ENCODE results near the gene CADPS2.

CADPS2 gene

DNA sequence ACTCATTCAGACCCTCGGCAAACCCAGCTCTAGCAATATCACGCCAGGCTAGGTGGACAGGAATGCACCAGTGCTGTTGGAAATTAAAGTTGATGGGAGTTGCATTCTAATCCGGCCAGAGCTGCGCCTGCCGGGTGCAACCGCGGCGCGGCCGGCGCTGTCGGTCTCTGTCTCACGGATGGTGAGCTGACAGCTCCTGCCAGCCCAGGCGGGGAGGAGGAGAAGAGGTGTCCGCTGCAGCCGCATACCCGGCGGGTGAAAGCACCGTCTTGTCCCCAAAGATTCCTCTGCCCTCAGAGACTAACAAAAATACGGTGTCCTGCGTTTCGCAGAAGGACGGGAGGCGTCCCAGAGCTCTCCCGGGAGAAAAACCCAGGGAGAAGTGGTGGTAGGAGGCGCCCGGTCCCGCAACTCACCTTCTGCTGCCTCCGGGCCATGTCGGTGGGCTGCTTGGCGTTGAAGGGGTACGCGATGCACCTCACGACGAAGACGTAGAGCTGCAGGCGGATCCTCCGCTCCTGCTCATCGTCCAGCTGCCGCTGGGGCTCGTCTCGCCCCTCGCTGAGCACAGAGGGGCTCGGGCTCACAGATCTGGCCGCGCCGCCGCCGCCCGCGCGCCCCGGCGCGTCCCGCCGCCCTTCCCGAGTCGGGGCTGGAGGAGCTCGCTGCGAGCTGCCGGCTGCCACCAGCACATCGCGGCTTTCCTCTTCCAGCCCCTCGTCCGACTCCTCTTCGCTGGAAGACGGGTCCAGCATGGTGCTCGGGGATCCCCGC, 490 bp downstream of the CADPS2 start:
- TF ChIP-seq, protein P1, sequence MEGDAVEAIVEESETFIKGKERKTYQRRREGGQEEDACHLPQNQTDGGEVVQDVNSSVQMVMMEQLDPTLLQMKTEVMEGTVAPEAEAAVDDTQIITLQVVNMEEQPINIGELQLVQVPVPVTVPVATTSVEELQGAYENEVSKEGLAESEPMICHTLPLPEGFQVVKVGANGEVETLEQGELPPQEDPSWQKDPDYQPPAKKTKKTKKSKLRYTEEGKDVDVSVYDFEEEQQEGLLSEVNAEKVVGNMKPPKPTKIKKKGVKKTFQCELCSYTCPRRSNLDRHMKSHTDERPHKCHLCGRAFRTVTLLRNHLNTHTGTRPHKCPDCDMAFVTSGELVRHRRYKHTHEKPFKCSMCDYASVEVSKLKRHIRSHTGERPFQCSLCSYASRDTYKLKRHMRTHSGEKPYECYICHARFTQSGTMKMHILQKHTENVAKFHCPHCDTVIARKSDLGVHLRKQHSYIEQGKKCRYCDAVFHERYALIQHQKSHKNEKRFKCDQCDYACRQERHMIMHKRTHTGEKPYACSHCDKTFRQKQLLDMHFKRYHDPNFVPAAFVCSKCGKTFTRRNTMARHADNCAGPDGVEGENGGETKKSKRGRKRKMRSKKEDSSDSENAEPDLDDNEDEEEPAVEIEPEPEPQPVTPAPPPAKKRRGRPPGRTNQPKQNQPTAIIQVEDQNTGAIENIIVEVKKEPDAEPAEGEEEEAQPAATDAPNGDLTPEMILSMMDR (IDR thresholded peaks at IDR 0.05; ENCODE audit: low read depth, low read length), result no peak
- in situ Hi-C loops (cut with HindIII; ENCODE audit: low sequenced_read_pairs), result no loop called here
- H3K4me3 ChIP-seq (ENCODE audit: low read depth, low read length), result peak overlapping the region; percentile 75
- peak; percentile 56 for DNase-seq (ENCODE audit: low read depth, low spot score)

DNA sequence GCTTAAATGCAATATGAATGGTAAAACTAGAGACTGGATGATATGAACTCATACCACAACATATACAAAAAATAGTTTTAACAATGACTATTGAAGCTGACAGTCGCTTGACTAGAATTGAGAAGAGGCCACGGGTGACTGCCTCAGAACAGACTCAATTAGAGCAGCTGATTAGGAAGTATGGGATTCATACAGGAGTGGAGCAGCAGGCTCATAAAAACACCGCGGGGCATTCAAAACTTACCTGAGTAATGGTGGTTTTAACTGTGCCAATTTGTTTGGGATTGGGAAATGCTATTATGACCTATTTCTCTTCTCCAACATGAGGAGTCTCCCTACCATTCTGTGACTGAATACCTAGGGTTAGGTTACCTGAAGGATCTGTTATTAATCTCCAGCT, 2.1 kb downstream of the CADPS2 start:
- DNase-seq (ENCODE audit: low read depth, low spot score), result no peak
- TF ChIP-seq, protein P1 (IDR thresholded peaks at IDR 0.05; ENCODE audit: low read depth, low read length), result no peak
- in situ Hi-C loops (cut with HindIII; ENCODE audit: low sequenced_read_pairs), result no loop called here
- H3K4me3 ChIP-seq (ENCODE audit: low read depth, low read length), result no peak overlapping the region

DNA sequence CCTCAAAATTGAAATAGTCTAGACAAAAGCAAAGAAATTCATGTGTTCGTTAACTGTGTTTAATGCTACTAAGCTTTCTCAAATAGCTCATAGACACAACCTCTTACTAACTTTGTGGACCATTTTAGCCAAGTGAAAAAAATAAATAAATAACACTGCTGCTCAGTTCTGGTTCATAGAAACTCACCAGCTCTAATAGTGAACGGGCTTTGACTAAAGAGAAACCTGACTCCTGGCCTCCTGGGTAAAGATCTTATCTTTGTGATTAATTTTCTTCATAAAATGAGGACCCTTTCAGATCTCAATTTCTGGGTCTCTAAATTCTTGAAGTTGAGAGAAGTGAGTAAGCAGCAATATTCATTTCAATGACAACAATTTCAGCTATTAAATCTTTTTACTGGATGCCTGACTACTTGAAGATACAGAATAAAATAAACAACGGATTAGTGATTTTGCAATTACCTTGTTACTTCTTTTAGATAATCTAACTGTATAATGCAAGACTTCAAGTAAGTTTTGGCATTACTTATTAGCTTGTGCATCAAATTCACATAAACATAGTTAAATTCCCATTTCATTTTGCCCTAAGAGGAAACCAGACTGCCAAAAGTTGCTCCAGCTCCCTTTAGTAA, 3.1 kb downstream of the CADPS2 start:
- TF ChIP-seq, protein P1 (IDR thresholded peaks at IDR 0.05; ENCODE audit: low read depth, low read length), result no peak
- DNase-seq (ENCODE audit: low read depth, low spot score), result no peak
- in situ Hi-C loops (cut with HindIII; ENCODE audit: low sequenced_read_pairs), result no loop called here
- H3K4me3 ChIP-seq (ENCODE audit: low read depth, low read length), result no peak overlapping the region

DNA sequence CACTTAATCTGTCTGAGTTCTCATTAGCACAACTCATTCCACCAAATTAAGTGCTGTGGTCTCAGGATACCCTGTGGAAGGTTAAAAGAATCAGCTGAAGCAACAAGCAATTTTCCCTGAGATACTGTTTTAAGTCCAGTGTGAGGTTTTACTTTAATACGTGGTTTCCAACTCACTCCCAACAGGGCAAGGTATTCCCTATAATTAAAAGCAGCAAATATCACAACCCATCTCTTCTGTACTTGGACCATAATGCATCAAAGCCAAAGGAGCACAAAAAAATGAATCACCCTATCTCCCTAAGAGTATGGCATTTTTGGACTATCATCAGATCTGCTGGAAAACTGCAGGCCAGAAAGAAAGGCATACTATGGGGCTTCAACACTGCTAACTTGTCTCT, 4.9 kb downstream of the CADPS2 start:
- DNase-seq (ENCODE audit: low read depth, low spot score), result no peak
- TF ChIP-seq, protein P1 (IDR thresholded peaks at IDR 0.05; ENCODE audit: low read depth, low read length), result no peak
- H3K4me3 ChIP-seq (ENCODE audit: low read depth, low read length), result no peak overlapping the region
- in situ Hi-C loops (cut with HindIII; ENCODE audit: low sequenced_read_pairs), result no loop called here

DNA sequence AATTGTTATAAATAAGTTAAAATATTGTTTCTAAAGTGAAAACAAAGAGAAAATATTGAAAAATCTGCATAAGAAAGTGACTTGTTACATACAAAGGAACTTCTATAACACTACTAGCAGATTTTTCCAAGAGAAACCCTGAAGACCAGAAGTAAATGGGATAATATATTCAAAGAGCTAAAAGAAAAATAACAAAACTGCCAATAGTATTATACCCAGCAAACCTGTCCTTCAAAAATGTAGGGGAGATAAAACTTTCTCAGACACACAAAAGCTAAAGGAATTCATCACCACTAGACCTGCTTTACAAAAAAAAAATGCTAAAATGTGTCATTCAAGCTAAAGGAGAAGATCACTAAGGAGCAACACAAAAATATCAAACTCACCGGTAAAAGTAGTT, 17.0 kb downstream of the CADPS2 start:
- no peak for DNase-seq (ENCODE audit: low read depth, low spot score)
- TF ChIP-seq, protein P1 (IDR thresholded peaks at IDR 0.05; ENCODE audit: low read depth, low read length), result no peak
- in situ Hi-C loops (cut with HindIII; ENCODE audit: low sequenced_read_pairs), result no loop called here
- H3K4me3 ChIP-seq (ENCODE audit: low read depth, low read length), result no peak overlapping the region

DNA sequence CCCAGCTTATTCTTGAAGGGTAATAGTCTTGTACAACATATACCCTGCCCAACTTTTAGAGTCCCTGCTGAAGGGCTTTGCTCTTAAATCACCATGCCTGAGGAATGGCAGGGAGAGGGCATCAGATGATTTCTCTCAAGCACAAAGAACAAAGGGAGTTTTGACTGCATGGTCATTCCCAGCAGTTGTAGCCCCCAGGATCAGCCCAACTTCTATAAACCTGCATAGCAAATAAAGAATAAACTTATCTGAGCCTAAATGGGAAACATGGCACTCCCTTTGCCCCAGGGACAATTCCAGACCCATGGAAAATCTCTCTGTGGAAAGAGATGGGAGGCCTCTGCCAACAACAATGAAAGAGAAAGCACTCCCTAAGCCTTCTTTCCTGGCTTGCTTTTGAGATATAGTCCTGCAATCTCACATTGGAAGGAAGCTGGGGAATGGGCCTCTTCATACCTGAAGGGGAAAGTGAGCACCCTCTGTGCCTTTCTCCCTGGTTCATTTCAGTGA, 18.7 kb downstream of the CADPS2 start:
- no peak for DNase-seq (ENCODE audit: low read depth, low spot score)
- in situ Hi-C loops (cut with HindIII; ENCODE audit: low sequenced_read_pairs), result no loop called here
- no peak overlapping the region for H3K4me3 ChIP-seq (ENCODE audit: low read depth, low read length)
- TF ChIP-seq, protein P1 (IDR thresholded peaks at IDR 0.05; ENCODE audit: low read depth, low read length), result no peak
